Epithelial cell of esophagus (primary cell): ENCODE data around the gene CHRM1.

Source experiments
- DNase-seq: peaks from one replicate; pipeline ENCODE4 v3.0.0; 2010; ENCODE audit warnings: low read depth
- H3K4me3 ChIP-seq: 2 replicates; pipeline ENCODE4 v1.5.1; 2011; ENCODE audit warnings: mild to moderate bottlenecking, low read length, control low read depth
- TF ChIP-seq, protein P1 (sequence below): IDR thresholded peaks from 2 replicates; pipeline ENCODE4 v1.5.1; 2011; ENCODE audit warnings: low read depth, mild to moderate bottlenecking, low read length, control low read depth, inconsistent platforms; ENCODE audit not compliant: insufficient read depth; ENCODE audit errors: missing control alignments

Gene CHRM1

DNA sequence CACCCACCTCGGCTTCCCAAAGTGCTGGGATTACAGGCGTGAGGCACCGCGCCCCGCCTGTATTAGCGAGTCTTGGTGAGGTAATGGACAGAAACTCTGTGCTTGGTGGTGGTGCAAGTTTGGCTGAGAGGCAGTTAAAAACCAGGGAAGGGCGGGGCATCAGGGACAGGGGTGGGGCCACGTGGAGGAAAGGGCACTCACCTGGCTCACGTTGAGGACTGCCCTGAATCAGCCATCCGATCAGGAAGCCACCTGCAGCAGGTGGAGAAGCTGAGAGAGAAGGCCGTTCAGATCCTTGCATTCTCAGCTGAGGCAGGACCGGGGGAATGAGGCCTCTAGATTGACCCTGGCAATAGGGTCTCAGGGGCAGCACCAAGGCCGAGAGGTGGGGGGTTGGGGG is 12.1 kb upstream of the CHRM1 start:
- DNase-seq: no peak
- TF ChIP-seq, protein P1, sequence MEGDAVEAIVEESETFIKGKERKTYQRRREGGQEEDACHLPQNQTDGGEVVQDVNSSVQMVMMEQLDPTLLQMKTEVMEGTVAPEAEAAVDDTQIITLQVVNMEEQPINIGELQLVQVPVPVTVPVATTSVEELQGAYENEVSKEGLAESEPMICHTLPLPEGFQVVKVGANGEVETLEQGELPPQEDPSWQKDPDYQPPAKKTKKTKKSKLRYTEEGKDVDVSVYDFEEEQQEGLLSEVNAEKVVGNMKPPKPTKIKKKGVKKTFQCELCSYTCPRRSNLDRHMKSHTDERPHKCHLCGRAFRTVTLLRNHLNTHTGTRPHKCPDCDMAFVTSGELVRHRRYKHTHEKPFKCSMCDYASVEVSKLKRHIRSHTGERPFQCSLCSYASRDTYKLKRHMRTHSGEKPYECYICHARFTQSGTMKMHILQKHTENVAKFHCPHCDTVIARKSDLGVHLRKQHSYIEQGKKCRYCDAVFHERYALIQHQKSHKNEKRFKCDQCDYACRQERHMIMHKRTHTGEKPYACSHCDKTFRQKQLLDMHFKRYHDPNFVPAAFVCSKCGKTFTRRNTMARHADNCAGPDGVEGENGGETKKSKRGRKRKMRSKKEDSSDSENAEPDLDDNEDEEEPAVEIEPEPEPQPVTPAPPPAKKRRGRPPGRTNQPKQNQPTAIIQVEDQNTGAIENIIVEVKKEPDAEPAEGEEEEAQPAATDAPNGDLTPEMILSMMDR: no peak
- H3K4me3 ChIP-seq: no peak overlapping the region

DNA sequence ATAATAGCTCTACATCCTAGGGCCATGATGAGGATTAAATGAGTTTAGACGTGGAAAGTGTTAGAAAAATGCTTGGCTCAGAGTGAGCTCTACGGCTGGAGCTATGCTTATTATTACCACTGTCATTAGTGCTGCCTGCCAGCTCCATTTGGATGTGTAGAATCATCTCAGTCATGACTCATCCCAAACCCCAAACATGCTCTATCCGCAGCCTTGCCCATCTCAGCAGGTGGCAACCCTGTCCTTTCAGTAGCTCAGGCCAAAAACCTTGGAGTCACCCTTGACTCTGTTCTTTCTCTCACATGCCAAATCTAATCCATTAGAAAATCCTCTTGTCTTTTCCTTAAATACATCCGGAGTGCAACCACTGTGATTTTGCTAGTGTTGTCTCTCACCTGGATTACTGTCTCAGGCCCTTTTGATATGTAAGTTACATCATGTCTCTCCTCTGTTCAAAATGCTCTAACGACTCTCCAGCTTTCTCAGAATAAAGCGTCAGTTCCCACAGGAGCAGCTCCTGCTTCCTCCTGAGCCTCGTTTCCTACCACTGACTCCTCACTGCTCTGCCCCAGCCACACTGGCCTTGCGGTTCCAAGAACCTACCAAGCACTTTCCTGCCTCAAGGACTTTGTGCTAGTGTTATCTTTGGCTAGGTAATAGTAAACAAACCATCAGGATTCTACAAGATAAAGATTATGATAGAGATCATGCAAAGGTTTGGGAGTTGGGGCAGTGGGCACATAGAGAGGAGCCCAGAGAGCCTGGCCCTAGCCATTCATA is 10.5 kb upstream of the CHRM1 start:
- H3K4me3 ChIP-seq: no peak overlapping the region
- TF ChIP-seq, protein P1: no peak
- no peak for DNase-seq

DNA sequence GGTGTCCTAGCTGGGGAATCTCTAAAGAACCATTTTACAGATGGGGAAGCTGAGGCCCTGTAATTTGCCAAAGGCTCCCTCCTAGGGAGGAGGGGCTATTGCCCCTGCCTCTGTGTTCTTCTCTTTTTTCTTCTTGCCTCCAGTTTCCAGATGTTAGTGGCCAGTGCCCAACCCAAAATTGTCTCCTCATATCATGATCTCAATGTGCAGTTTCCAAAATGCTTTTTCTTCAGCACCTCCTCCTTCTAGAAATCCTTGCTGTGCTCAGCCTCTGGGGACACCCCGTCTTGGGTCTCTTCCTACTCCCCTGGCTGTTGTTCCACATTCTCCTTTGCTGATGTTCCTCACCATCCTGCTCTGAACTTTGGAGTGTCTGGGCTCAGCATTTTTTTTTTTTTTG is 9.5 kb upstream of the CHRM1 start:
- H3K4me3 ChIP-seq: no peak overlapping the region
- TF ChIP-seq, protein P1: no peak
- DNase-seq: no peak

DNA sequence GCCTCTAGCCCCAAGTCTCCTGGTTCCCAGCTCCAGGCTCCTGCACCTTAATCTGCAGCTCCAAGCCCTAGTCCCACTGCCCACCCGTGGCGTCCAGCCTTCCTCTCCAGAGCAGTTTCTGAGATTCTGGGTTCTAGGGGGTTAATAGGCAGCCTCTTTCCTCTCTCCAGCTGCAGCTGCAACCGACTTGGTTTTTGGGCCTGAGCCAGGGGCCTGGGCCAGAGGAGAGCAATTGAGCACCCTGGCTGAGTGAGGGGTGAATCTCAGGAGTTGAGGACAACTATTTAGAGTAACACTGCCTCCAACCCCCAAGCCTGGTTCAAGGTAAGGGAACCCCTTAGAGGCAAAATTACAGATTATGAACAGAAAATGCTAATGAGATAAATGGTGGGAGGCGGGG is 9.0 kb upstream of the CHRM1 start:
- TF ChIP-seq, protein P1: no peak
- DNase-seq: no peak
- no peak overlapping the region for H3K4me3 ChIP-seq

DNA sequence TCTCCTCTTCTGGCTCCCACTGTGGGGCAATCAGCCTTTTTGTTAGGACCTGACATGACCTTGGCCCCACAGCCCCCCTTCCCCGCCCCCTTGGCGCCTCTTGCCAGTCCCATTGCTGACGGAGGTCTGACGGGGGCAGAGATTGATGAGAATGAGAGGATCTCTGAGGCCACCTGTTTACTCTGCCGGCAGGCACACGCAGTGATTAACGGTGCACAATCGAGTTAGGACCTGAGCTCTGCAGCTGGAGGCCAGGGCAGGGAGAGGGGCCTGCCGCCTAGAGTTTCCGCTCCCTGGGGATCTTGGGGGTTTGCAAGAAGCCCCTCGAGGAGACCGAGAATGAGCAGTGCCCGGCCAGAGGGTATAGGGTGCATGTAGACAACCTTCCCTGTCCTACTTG is 6.8 kb upstream of the CHRM1 start:
- DNase-seq: no peak
- no peak overlapping the region for H3K4me3 ChIP-seq
- TF ChIP-seq, protein P1: no peak

DNA sequence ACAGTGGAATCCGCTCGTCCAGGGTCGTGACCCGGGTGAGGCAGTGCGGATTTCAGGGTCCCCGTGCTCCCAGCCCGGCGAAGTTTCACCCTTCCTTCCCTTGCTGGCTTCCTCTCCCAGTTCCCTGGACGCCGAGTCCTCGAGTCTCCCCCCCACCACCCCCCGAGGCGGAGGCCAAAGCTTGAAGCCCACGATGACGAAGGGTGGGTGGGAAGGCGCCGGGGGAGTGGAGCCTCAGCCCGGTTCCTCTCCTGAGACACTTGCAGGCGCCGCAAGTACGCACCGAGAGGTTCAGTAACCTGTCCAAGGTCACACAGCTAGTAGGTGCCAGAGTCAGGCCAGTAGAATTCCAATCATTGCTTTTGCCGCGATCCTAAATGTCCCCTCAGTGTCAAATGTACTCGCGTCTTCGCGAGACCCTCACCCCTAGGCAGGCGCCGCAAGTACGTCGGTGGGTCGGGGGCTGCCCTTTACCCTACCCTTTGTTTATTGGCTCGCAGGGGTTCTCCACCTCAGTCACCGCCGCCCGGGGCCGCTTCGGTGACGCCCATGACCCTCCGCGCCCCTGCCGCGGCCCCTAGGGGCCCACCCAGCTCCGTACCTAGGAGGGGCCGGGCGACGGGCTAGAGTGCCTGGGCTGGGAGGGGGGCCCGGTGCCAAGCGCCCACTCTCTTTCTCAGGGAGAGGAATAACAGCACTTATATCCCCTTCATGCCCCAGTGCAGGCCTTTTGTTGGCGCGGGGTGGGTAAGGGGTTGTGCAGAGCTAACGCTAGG is 5.7 kb upstream of the CHRM1 start:
- no peak for DNase-seq
- TF ChIP-seq, protein P1: no peak
- H3K4me3 ChIP-seq: no peak overlapping the region
